Hippocampal formation (tissue), 2 donors: ENCODE data around the gene CEP112.

Experiments
- DNase-seq, 2 donors: peaks; one replicate each; lab custom pipeline; 2025; lab: John Stamatoyannopoulos, UW

CEP112 gene

DNA sequence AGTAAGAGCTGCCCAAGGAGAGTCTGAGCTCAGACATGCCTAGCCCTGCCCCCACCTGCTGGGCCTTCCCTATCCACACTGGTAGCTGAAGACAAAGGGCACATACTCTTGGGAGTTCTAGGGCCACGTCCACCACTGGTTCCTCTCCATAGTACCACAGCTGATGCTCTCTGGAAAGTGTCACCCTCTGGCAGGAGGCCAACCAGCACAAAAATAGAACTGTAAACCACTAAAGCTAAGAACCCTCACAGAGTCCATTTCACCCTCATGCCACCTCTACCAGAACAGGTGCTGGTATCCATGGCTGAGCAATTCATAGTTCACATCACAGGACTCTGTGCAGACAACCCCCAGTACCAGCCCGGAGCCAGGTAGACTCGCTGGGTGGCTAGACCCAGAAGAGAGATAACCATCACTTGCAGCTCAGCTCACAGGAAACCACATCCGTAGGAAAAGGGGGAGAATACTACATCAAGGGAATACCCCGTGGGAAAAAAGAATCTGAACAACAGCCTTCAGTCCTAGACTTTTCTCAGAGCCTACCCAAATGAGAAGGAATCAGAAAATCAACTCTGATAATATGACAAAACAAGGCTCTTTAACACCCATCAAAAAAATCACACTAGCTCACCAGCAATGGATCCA lies 115.3 kb downstream of the CEP112 start:
- no peak for DNase-seq

- DNase-seq, result no peak
Measured at GRCh38 chr17:66073384-66073783, 118.5 kb downstream of the CEP112 start.

GRCh38 chr17:66063686-66064085 lies 128.2 kb downstream of the CEP112 start:
- no peak for DNase-seq

GRCh38 chr17:66056148-66056547 lies 135.8 kb downstream of the CEP112 start:
- no peak for DNase-seq

GRCh38 chr17:66054242-66054641 lies 137.7 kb downstream of the CEP112 start:
- DNase-seq, result no peak

DNA sequence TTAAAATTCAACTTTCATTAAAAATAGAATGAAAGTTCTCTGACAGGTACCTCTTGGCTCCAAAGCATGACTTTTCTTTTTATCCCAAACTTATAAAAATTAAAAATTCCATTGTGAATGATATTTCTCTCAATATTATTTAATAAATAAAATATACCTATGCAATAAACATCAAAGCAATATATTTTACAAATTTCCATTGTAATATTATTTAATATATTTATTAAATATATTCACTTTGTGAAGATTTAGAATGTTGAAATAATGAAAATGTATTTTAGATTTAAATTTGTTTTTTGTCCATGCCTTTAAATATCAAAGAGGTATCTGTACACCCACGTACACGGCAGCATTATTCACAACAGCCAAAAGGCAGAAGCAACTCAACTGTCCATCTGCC lies 147.8 kb downstream of the CEP112 start:
- DNase-seq, result no peak

DNA sequence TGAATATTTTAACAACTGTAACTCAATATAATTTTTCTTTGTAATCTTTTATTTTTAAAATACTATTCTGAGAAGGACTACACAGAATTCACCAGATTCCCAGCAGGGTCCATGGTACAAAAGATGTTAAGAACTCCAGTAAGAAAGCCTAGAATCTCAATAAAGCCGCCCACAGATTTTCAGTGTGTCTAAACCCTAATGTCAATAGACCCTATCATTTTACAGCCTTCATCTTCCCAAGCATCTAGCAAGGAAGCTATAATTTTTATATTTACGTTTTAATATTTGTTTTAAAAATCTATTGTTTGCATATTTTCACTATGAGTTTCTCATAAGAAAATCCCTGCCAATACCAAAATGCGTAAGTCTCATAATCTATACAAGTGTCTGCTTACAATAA lies 148.5 kb downstream of the CEP112 start:
- no peak for DNase-seq

DNA sequence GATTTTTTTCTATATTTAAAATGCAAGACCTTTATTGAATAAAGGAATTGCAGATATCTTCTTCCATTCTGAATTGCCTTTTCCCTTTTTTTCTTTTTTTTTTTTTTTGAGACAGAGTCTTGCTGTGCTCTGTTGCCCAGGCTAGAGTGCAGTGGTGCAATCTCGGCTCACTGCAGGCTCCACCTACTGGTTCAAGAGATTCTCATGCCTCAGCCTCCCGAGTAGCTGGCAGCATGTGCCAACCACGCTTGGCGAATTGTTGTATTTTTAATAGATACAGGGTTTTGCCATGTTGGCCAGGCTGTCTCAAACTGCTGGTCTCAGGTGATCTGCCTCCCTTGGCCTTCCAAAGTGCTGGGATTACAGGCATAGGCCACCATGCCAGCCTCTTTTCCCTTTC lies 151.5 kb downstream of the CEP112 start:
- no peak for DNase-seq

DNA sequence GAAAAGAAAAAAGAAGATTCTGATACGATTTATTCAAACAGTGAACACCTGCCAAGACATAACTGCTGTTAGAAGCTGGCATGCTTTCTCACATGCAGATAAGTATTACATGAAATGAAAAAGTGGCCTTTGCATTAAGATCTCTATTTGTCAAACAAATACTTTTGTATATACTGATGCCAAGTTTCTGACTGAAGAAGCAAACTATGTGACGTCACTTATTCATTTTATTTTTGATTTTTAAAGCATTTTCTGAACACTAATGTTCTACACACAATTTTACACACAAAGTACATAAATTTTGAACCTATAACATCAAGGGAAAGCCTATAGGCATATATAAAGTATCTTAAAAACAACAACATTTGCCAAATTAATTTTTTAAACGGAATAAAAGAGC lies 153.8 kb downstream of the CEP112 start:
- no peak for DNase-seq

- DNase-seq, result no peak
Measured at GRCh38 chr17:66037221-66037620, 154.7 kb downstream of the CEP112 start.

- DNase-seq, result no peak
Measured at GRCh38 chr17:66032082-66032712, 159.7 kb downstream of the CEP112 start.

DNA sequence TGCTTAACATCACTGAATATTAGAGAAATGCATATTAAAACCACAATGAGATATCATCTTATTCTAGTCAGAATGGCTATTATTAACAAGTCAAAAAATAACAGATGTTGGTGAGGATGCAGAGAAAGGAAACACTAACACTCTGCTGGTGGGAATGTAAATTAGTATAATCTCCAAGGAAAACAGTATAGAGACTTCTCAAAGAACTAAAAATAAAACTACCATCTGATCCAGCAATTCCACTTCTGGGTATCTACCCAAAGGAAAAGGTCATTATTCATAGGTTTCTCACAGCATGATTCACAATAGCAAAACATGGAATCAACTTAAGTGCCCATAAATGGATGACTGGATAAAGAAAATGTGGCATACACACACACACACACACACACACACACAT lies 166.4 kb downstream of the CEP112 start:
- DNase-seq, result no peak

DNA sequence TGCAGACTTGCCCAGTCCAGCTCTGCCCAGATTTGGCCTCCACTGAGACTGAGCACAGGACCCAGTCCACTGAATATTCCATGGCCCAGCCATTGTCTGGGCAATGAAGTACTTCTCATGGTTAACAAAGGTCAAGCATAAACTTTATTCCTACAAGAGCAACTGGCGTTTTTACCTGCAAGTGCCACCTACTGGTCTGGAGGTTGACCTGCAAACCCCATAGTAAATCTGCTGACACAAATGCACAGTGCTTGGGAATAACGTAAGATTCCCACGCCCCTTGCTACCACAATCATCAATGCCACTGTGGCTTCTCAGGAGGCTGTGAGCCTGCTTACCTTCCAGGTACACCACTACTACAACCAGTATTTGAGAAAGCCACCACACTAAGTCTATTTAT lies 170.2 kb downstream of the CEP112 start:
- no peak for DNase-seq

- DNase-seq, result no peak
Measured at GRCh38 chr17:66018786-66019185, 173.1 kb downstream of the CEP112 start.

- DNase-seq, result no peak
Measured at GRCh38 chr17:66016231-66016630, 175.7 kb downstream of the CEP112 start.

GRCh38 chr17:66008680-66009079 lies 183.3 kb downstream of the CEP112 start:
- no peak for DNase-seq

DNA sequence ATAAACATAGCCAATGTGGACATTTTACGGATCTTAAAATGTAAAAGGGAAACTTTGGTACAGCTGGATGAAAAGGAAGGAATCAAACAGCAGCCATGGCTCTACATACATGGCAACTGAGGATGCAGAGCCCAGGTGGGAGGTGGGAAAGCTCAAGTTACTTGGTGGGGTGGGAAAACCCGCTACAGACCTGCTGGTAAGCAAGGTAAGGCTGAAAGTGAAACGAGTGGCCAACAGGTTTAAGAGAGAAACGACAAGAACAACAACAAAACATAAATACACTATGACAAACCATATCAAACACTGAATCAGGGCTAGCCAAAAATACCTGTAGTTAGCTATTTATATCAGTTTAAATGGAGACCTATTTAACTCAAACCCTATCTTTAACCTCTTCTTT lies 185.3 kb downstream of the CEP112 start:
- no peak for DNase-seq

- peak in 1 of 2 donors; percentile 2 for DNase-seq
Measured at GRCh38 chr17:66002812-66003211, 189.1 kb downstream of the CEP112 start.

GRCh38 chr17:66002063-66002585 lies 189.8 kb downstream of the CEP112 start:
- no peak for DNase-seq

- no peak for DNase-seq
Measured at GRCh38 chr17:66000216-66000615, 191.7 kb downstream of the CEP112 start.

DNA sequence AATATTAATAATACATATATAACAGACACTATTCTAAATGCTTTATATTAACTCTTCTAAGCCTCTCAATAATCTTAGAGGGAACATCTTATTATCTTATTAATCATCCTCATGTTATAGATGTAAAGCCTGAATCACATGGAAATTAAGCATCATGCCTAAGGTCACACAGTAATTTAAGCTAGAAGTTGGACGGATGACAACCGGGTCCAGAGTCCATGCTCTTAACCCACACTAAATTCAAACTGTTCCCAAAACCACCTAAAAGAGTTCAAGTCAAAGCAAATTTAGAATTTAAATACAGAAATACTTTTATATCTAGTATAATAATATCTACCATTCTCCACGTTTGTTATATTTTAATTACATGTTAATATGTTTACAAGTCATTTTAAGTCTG lies 193.3 kb downstream of the CEP112 start:
- no peak for DNase-seq

GRCh38 chr17:65994679-65995078 lies 197.3 kb downstream of the CEP112 start:
- no peak for DNase-seq

- no peak for DNase-seq
Measured at GRCh38 chr17:65994114-65994513, 197.8 kb downstream of the CEP112 start.

- no peak for DNase-seq
Measured at GRCh38 chr17:65990593-65990992, 201.3 kb downstream of the CEP112 start.
